ENCODE data around the gene CDHR3. TPM values are rescaled to one million over a fixed set of nuclear protein-coding genes. Genes with fewer than 3 reads are reported as not detected.

The CDHR3 gene
- total RNA-seq, 1 experiment from 2014 or later, result 9.2 TPM

DNA sequence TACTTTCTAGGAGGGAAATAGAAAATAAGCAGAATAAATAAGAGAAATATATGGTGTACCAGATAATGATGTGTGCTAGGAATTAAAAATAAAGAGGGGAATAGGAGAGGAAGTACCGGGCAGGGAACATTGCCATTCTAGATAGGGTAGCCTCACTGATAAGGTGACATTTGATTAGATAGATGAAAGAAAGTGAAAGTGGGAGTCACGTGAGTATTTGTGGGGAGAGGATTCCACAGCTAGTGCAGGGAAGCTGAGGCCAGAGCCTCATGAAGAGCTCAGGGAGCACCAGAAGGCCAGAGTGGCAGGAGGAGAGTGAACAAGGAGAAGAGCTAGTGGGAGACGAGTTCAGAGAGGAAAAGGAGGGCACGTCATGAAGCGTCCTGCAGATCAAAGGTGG is 49.1 kb downstream of the CDHR3 start:
- no TSS peak for BruUV-seq (replicated peaks)
- Mint-ChIP-seq H3K27me3 (ENCODE audit: insufficient read depth, unreplicated experiment) (peaks cover 3% of the 10 kb centered on the region), H3K9me3 (ENCODE audit: unreplicated experiment) (peaks cover 7% of the 10 kb centered on the region), H3K36me3 (ENCODE audit: insufficient read depth, unreplicated experiment) (no peaks in the 10 kb centered on the region), H3K4me3 (ENCODE audit: unreplicated experiment) (no peak overlapping the region), H3K27ac (ENCODE audit: unreplicated experiment) (no peak overlapping the region), H3K4me1 (ENCODE audit: low read depth, unreplicated experiment) (peaks cover 19% of the 10 kb centered on the region)
- TF ChIP-seq, protein P1, sequence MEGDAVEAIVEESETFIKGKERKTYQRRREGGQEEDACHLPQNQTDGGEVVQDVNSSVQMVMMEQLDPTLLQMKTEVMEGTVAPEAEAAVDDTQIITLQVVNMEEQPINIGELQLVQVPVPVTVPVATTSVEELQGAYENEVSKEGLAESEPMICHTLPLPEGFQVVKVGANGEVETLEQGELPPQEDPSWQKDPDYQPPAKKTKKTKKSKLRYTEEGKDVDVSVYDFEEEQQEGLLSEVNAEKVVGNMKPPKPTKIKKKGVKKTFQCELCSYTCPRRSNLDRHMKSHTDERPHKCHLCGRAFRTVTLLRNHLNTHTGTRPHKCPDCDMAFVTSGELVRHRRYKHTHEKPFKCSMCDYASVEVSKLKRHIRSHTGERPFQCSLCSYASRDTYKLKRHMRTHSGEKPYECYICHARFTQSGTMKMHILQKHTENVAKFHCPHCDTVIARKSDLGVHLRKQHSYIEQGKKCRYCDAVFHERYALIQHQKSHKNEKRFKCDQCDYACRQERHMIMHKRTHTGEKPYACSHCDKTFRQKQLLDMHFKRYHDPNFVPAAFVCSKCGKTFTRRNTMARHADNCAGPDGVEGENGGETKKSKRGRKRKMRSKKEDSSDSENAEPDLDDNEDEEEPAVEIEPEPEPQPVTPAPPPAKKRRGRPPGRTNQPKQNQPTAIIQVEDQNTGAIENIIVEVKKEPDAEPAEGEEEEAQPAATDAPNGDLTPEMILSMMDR (IDR thresholded peaks at IDR 0.05; ENCODE audit: insufficient read depth in 1 of 2, low read depth in 1 of 2, low read length in 1 of 2, severe bottlenecking in 1 of 2, unreplicated experiment in 1 of 2), result no peak
- no peaks in the 10 kb centered on the region for H3K27me3 ChIP-seq (replicated peaks; ENCODE audit: control insufficient read depth, insufficient read depth, low read length)
- no peak overlapping the region for H3K4me3 ChIP-seq (ENCODE audit: low read depth, low read length)
- intact Hi-C loops (cut with micrococcal nuclease; ENCODE audit: unreplicated experiment), result no loop called here
- peaks cover 8% of the 10 kb centered on the region; the same call in 1 of the 2 replicates for H3K4me1 ChIP-seq
- POLR2A ChIA-PET, result no interaction called here
- no peaks in the 10 kb centered on the region; the same call in 1 of the 2 replicates for H3K9me3 ChIP-seq
- no peaks in the 10 kb centered on the region for H3K36me3 ChIP-seq (ENCODE audit: control insufficient read depth, insufficient read depth, low read length)
- no peak for DNase-seq
- CTCF ChIA-PET, result no interaction called here

DNA sequence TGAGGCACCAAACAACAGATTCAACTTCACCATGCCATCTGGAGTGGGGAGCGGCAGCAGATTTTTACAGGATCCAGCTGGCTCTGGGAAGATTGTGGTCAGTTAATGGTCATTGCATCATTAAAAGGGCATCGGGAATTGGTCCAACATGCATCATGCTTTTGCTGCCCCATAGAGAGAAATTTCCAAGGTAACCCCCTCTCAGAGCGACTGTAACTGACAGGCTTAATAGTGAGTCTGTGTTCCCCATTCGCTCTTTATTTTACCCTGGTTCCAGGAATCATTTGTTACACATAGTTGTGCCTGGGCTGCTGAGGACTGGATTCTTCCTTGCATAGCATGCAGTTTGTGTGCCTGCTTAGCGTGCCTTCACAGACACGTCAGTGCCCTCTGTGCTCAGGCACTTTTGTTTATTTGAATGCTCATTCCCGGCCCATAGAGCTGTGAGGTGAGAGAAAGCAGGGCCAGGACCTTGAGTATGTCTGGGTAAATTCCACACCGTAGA is 49.9 kb downstream of the CDHR3 start:
- H3K36me3 Mint-ChIP-seq (ENCODE audit: insufficient read depth, unreplicated experiment), result no peaks in the 10 kb centered on the region
- no peak overlapping the region for H3K4me3 ChIP-seq (ENCODE audit: low read depth, low read length)
- no peaks in the 10 kb centered on the region for H3K9me3 Mint-ChIP-seq (ENCODE audit: unreplicated experiment)
- no TSS peak for BruUV-seq (replicated peaks)
- H3K27me3 Mint-ChIP-seq (ENCODE audit: insufficient read depth, unreplicated experiment), result peaks cover 3% of the 10 kb centered on the region
- H3K4me1 ChIP-seq, result peaks cover 8% of the 10 kb centered on the region; the same call in 1 of the 2 replicates
- intact Hi-C loops (cut with micrococcal nuclease; ENCODE audit: unreplicated experiment), result no loop called here
- H3K36me3 ChIP-seq (ENCODE audit: control insufficient read depth, insufficient read depth, low read length), result no peaks in the 10 kb centered on the region
- H3K27ac Mint-ChIP-seq (ENCODE audit: unreplicated experiment), result no peak overlapping the region
- H3K4me1 Mint-ChIP-seq (ENCODE audit: low read depth, unreplicated experiment), result peaks cover 19% of the 10 kb centered on the region
- DNase-seq, result no peak
- CTCF ChIA-PET, result no interaction called here
- POLR2A ChIA-PET, result no interaction called here
- TF ChIP-seq, protein P1 (IDR thresholded peaks at IDR 0.05; ENCODE audit: insufficient read depth in 1 of 2, low read depth in 1 of 2, low read length in 1 of 2, severe bottlenecking in 1 of 2, unreplicated experiment in 1 of 2), result no peak
- no peak overlapping the region for H3K4me3 Mint-ChIP-seq (ENCODE audit: unreplicated experiment)
- no peaks in the 10 kb centered on the region for H3K27me3 ChIP-seq (replicated peaks; ENCODE audit: control insufficient read depth, insufficient read depth, low read length)
- no peaks in the 10 kb centered on the region; the same call in 1 of the 2 replicates for H3K9me3 ChIP-seq

DNA sequence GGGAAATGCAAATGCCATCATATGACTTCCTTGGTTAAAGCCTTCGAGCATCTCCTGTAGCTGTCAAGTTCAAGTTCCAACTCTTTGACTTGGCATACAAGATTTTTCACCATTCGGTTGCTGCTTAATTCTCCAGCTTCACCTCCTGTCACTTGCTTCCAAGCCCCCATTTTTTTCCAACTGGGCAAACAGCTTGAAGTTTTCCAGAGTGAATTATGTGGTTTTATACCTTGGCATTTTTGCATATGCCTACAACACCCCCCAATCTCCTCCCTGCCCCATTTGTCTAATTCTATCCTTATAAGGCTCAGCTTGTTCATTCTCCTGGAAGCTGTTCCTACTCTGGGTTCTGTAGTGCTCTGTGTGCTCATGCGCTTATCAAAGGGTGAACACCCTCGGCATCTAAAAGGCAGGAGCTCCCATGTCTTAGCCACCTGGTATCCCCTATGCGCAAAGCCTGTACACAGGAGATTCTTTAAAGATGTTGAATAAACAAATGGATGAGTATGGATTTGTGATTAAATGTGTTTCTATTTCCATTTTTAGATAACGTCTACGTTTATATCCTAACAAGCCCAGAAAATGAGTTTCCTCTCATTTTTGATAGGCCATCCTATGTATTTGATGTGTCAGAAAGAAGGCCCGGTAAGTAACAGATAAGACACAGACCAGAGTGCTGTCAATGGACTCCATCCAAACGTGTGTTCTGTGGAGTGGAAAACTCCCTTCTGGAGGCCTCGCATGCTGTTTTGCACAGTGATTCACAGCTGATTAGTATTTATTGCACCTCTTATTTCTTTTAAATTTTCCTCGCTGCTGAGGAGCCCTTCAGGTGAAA is 52.5 kb downstream of the CDHR3 start:
- ChIA-PET POLR2A (no interaction called here), CTCF (no interaction called here)
- DNase-seq, result no peak
- Histone ChIP-seq H3K4me3 (ENCODE audit: low read depth, low read length) (no peak overlapping the region), H3K27me3 (replicated peaks; ENCODE audit: control insufficient read depth, insufficient read depth, low read length) (no peaks in the 10 kb centered on the region), H3K4me1 (no peaks in the 10 kb centered on the region), H3K9me3 (no peaks in the 10 kb centered on the region), H3K36me3 (ENCODE audit: control insufficient read depth, insufficient read depth, low read length) (no peaks in the 10 kb centered on the region)
- no peaks in the 10 kb centered on the region for H3K36me3 Mint-ChIP-seq (ENCODE audit: insufficient read depth, unreplicated experiment)
- H3K9me3 Mint-ChIP-seq (ENCODE audit: unreplicated experiment), result no peaks in the 10 kb centered on the region
- no TSS peak for BruUV-seq (replicated peaks)
- intact Hi-C loops (cut with micrococcal nuclease; ENCODE audit: unreplicated experiment), result no loop called here
- no peak overlapping the region for H3K27ac Mint-ChIP-seq (ENCODE audit: unreplicated experiment)
- H3K27me3 Mint-ChIP-seq (ENCODE audit: insufficient read depth, unreplicated experiment), result peaks cover 3% of the 10 kb centered on the region
- H3K4me1 Mint-ChIP-seq (ENCODE audit: low read depth, unreplicated experiment), result peaks cover 9% of the 10 kb centered on the region
- TF ChIP-seq, protein P1 (IDR thresholded peaks at IDR 0.05; ENCODE audit: insufficient read depth in 1 of 2, low read depth in 1 of 2, low read length in 1 of 2, severe bottlenecking in 1 of 2, unreplicated experiment in 1 of 2), result no peak
- no peak overlapping the region for H3K4me3 Mint-ChIP-seq (ENCODE audit: unreplicated experiment)
